Neutrophil (primary cell): Measurements from ENCODE around the gene MACF1.

Experiments
- H3K27ac ChIP-seq: fragments of 200-600 bp; sonication (generic); 2 replicates; pipeline ENCODE4 v1.5.1; 2016; ENCODE audit warnings: mild to moderate bottlenecking, moderate library complexity
- H3K27me3 ChIP-seq: fragments of 200-600 bp; sonication (generic); 2 replicates; pipeline ENCODE4 v1.6.0; 2016; ENCODE audit warnings: mild to moderate bottlenecking
- H3K36me3 ChIP-seq: fragments of 200-600 bp; sonication (generic); 2 replicates; pipeline ENCODE4 v1.5.1; 2017
- H3K4me1 ChIP-seq, 2 experiments: fragments of 200-600 bp in 1 of 2; sonication (generic) in 1 of 2; 1 replicate in 1 of 2; 2 replicates in 1 of 2; pipeline versions ENCODE4 v1.5.1 to v1.6.1; 2013 to 2016; ENCODE audit warnings: low read depth in 1 of 2, low read length in 1 of 2, mild to moderate bottlenecking in 1 of 2, moderate library complexity in 1 of 2; ENCODE audit not compliant: control insufficient read depth in 1 of 2, insufficient read depth in 1 of 2
- H3K4me3 ChIP-seq, 2 experiments: fragments of 200-600 bp in 1 of 2; sonication (generic) in 1 of 2; 1 replicate in 1 of 2; 2 replicates in 1 of 2; pipeline ENCODE4 v1.5.1; 2013 to 2016; ENCODE audit warnings: low read depth in 1 of 2, low read length in 1 of 2, mild to moderate bottlenecking in 1 of 2, moderate library complexity in 1 of 2
- H3K9me3 ChIP-seq: fragments of 200-600 bp; sonication (generic); 2 replicates; pipeline ENCODE4 v1.5.1; 2016
- CTCF ChIP-seq: fragments of 200-600 bp; sonication (generic); IDR thresholded peaks from 2 replicates; pipeline ENCODE4 v1.5.1; 2016; ENCODE audit warnings: antibody characterized with exemption

The MACF1 gene

GRCh38 chr1:39328095-39328494, 123.6 kb downstream of the MACF1 start:
- H3K4me1 ChIP-seq: peaks cover under 1 to 4% of the 10 kb centered on the region in 2 experiments
- no peak for TF ChIP-seq CTCF
- H3K27me3 ChIP-seq: no peaks in the 10 kb centered on the region
- H3K36me3 ChIP-seq: peaks cover 82% of the 10 kb centered on the region
- H3K27ac ChIP-seq: no peak overlapping the region
- H3K4me3 ChIP-seq: no peak overlapping the region
- no peaks in the 10 kb centered on the region for H3K9me3 ChIP-seq

GRCh38 chr1:39328586-39329121, 124.2 kb downstream of the MACF1 start:
- no peaks in the 10 kb centered on the region for H3K27me3 ChIP-seq
- no peaks in the 10 kb centered on the region for H3K9me3 ChIP-seq
- TF ChIP-seq CTCF: no peak
- peaks cover 6 to 9% of the 10 kb centered on the region in 2 experiments for H3K4me1 ChIP-seq
- H3K4me3 ChIP-seq: no peak overlapping the region
- H3K36me3 ChIP-seq: peaks cover 76% of the 10 kb centered on the region
- H3K27ac ChIP-seq: no peak overlapping the region

GRCh38 chr1:39331647-39332046, 127.2 kb downstream of the MACF1 start:
- no peaks in the 10 kb centered on the region for H3K9me3 ChIP-seq
- peaks cover 48% of the 10 kb centered on the region for H3K36me3 ChIP-seq
- no peak overlapping the region for H3K4me3 ChIP-seq
- H3K27ac ChIP-seq: no peak overlapping the region
- H3K27me3 ChIP-seq: no peaks in the 10 kb centered on the region
- H3K4me1 ChIP-seq: peaks cover 6 to 9% of the 10 kb centered on the region in 2 experiments
- TF ChIP-seq CTCF: no peak

- no peaks in the 10 kb centered on the region for H3K9me3 ChIP-seq
- peaks cover 47% of the 10 kb centered on the region for H3K36me3 ChIP-seq
- peak overlapping the region; percentile 44 for H3K27ac ChIP-seq
- no peak overlapping the region for H3K4me3 ChIP-seq
- no peak for TF ChIP-seq CTCF
- peaks cover 6 to 9% of the 10 kb centered on the region in 2 experiments for H3K4me1 ChIP-seq
- no peaks in the 10 kb centered on the region for H3K27me3 ChIP-seq
These were observed 127.8 kb downstream of the MACF1 start for GRCh38 chr1:39332291-39332690.

GRCh38 chr1:39332828-39333227, 128.3 kb downstream of the MACF1 start:
- peak overlapping the region; percentile 44 for H3K27ac ChIP-seq
- peaks cover 6 to 9% of the 10 kb centered on the region in 2 experiments for H3K4me1 ChIP-seq
- no peaks in the 10 kb centered on the region for H3K9me3 ChIP-seq
- no peak for TF ChIP-seq CTCF
- H3K27me3 ChIP-seq: no peaks in the 10 kb centered on the region
- H3K36me3 ChIP-seq: peaks cover 44% of the 10 kb centered on the region
- no peak overlapping the region for H3K4me3 ChIP-seq

- Histone ChIP-seq H3K9me3 (no peaks in the 10 kb centered on the region), H3K4me1 (peaks cover 6 to 9% of the 10 kb centered on the region in 2 experiments), H3K4me3 (no peak overlapping the region), H3K27me3 (no peaks in the 10 kb centered on the region), H3K36me3 (peaks cover 44% of the 10 kb centered on the region), H3K27ac (peak overlapping the region; percentile 19)
- TF ChIP-seq CTCF: no peak
These were observed 128.8 kb downstream of the MACF1 start for GRCh38 chr1:39333296-39333695.
